Epidermal melanocyte (primary cell): ENCODE data around the gene CFAP61.
"Not testable (repeated sequence)": the region's sequence is repeated elsewhere in the genome, so short reads cannot be mapped to it uniquely, and the experiment has no call there.

Source experiments
- DNase-seq: peaks from one replicate; pipeline ENCODE4 v3.0.0; 2011; ENCODE audit warnings: low spot score; ENCODE audit not compliant: insufficient read length

CFAP61 gene

GRCh38 chr20:20207291-20207690 is 155.0 kb downstream of the CFAP61 start:
- peak; percentile 54 for DNase-seq

DNA sequence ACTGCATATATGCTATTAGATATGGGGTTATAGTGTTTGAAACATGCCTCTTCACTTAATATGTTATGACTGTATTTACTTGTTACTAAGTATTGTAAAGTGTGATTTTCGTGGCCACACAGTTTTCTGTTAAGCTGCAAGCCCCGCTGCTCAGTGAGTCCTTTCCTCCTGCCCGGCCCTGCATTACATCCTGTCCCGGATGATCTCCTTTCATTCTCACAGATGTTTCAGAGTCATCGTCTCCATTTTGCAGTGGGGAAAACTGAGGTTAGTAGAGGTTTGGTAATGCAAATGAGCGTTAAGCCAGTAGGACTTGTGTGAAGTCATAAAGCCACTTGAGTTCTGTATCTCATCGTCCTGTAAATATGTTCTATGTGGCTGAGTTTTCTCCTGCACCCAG is 155.5 kb downstream of the CFAP61 start:
- DNase-seq = no peak

DNA sequence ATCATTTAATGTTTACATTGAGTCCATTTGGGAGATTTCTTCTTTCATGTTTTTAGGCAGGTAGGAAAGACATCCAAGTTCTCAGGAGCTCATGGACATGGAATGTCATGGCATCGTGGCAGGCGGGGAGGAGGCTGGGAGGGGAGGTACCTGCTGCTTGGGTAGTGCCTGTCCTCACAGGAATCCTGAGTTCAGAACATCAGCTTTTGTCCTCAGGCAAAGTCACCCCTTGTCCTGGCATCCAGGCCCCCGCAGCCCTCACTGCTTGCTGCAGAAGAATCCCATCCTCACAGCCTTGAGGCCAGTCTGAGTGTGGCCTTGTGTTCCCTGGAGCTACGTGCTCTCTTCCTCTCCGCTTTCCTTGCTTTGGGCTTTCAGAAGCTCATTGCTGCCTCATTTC is 157.4 kb downstream of the CFAP61 start:
- no peak for DNase-seq

- no peak for DNase-seq
Measured at GRCh38 chr20:20210327-20210726, 158.0 kb downstream of the CFAP61 start.

GRCh38 chr20:20210943-20211273 is 158.6 kb downstream of the CFAP61 start:
- no peak for DNase-seq

GRCh38 chr20:20211274-20211987 is 159.1 kb downstream of the CFAP61 start:
- DNase-seq = no peak

- DNase-seq = no peak
Measured at GRCh38 chr20:20211988-20212518, 159.7 kb downstream of the CFAP61 start.

GRCh38 chr20:20212675-20213096 is 160.4 kb downstream of the CFAP61 start:
- no peak for DNase-seq

DNA sequence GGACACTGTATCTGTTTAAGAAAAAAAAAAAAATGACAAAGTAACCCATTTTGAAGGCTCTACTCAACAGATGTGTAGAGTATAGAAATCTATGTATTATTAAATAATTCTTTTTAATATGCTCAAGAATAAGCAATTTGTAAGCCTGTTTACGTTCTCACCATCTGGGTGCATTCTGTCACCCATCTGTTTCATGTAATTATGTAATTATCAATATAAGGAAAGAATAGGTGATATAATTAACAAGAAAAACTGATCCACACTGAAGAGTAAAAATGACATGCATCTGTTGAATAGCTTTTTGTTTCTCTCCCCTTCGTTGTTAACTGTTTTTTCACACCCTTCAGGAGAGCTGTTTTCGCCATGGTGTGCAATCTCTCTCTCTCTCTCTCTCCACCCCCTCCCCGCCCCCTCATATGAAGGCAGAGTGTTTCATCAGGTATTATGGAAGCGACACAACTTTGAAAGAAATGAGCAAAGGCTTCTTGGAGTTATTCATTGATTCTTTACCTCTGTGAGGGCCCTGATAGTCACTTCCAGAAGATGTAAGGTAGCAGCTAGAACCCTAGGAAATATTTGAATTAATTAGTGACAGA is 161.3 kb downstream of the CFAP61 start:
- no peak for DNase-seq

DNA sequence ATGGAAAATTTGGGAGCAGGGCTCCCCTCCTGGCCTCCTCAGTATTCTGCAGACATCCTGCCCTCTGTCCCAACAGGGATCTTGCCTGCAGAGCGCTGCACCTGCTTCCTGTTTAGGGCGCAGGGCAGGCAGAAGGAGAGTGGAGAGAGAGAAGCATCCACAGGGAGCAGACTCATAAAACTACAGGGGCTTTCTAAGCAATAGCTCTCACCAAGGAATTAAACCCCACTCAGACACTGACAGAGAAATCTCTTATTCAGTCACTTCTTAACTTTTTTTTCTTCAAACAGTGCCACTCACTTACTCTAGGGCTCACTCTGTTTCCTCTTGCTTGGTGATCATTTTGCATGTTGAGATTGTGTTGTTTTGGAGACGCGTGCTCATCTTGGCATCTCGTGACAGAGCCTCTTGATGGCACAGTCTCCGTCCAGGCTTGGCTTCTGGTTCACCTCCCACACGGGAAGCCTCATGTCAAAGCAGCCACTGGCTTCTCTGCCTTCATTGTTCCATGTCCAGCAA is 162.5 kb downstream of the CFAP61 start:
- no peak for DNase-seq

GRCh38 chr20:20215976-20216727 is 163.8 kb downstream of the CFAP61 start:
- no peak for DNase-seq

DNA sequence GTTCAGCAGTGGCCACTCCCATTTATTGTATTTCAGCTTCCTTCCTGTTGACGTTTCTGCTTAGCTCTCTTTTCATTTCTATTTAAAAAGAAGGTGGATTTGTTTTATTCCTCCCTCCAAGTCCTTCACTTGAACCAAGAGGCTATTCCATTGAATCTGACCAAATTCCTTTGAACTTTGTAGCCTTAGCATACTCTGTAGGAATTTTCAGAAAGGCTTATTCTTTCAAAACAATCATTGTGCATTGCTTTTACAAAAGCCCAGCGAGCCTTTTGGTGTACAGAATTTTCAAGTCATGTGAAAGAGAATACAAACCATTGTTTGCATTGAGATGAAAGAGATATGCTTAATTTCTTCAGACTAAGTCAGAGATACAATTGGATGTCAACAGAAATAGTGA is 164.6 kb downstream of the CFAP61 start:
- no peak for DNase-seq

- no peak for DNase-seq
Measured at GRCh38 chr20:20217621-20218020, 165.3 kb downstream of the CFAP61 start.

DNA sequence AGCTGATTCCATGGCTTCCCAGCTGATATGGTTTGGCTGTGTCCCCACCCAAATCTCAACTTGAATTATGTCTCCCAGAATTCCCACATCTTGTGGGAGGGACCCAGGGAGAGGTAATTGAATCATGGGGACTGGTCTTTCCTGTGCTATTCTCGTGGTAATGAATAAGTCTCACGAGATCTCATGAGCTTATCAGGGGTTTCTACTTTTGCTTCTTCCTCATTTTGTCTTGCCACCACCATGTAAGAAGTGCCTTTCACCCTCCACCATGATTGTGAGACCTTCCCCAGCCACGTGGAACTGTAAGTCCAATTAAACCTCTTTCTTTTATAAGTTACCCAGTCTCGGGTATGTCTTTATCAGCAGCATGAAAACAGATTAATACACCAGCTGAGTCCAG is 165.8 kb downstream of the CFAP61 start:
- DNase-seq = not testable (repeated sequence)

DNA sequence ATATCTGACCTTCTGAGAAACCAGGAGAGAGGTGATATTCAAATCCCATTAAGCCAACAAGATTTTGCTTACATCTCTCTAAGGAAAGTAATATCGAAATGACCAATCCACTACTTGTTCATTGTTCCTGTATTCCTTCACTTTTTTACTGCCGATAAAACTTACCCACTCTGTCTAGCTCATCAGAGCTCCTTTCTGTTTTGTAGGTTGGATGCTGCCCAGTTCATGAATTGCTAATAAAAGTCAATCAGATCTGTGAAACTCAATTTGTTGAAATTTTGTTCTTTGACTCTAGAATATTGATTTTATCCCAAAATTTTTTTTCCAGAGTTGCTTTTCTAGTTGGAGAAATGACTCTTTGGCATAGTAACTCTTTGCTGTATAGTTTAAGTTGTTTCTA is 166.7 kb downstream of the CFAP61 start:
- DNase-seq = no peak

DNA sequence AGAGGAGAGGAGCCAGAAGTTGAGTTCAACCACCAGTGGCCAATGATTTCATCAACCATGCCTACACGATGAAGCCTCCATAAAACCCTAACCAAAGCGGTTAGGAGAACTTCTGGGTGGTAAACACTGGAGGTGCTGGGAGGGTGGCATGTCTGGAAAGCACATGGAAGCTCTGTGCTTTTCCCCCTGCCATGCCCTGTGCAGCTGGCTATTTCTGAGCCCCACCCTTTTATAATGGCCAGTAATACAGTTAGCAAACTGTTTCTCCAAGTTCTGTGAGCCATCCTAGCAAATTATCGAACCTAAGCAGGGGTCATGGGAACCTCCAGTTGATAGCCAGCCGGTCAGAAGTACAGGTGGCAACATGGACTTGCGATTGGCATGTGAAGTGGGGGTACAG is 167.8 kb downstream of the CFAP61 start:
- no peak for DNase-seq

DNA sequence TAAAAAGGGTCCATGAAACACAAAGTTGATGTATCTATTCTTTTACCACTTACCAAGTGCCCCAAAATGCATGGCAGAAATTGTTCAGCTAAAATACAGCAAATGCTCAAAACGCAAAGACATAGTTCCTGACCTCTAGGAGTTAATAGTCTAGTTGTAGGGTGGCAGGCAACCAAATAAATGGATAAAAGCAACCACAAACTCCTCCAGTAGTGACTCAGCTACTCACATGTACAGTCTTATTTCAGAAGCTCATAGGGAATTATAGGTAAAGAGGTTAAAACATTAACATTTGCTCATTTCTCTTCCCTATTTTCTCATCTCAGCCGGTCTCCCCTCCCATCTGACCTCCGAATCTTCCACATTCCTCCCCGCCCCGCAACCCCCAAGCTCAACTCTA is 171.6 kb downstream of the CFAP61 start:
- DNase-seq = no peak

- no peak for DNase-seq
Measured at GRCh38 chr20:20224806-20225205, 172.5 kb downstream of the CFAP61 start.

GRCh38 chr20:20225325-20226043 is 173.2 kb downstream of the CFAP61 start:
- no peak for DNase-seq

DNA sequence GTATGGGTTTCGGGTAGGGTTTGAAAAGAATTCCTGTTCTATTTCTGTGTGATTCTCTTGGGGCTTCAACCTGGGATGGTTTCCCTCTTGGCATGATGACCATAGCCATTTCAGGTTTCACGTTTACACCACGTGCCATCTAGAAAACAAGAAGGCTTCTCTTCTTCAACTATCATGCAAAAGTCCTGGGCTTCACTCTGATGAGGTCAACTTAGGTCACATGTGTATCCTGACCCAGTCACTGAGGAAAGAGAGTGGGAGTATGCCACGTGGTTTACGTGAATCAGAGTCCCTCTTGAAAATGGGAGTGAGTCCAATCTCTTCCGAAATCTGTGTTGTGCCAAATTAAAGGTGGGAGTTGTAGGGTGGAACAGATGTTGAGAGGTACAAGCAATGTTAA is 174.2 kb downstream of the CFAP61 start:
- DNase-seq = no peak

- no peak for DNase-seq
Measured at GRCh38 chr20:20227013-20227571, 174.8 kb downstream of the CFAP61 start.
